Measurements from ENCODE around the gene FMO1. TPM values are rescaled to one million over a fixed set of nuclear protein-coding genes. Genes with fewer than 3 reads are reported as not detected.

The FMO1 gene
- total RNA-seq, 4 donors from 2014 or later = 0.94 to 9.5 (median 1.9) TPM

- ATAC-seq (ENCODE audit: low FRiP score) (peak; percentile 33), DNase-seq (ENCODE audit: low spot score) (no peak)
- no peak for TF ChIP-seq CTCF (IDR thresholded peaks at IDR 0.05)
These were observed 15.6 kb downstream of the FMO1 start for GRCh38 chr1:171263901-171264300.

DNA sequence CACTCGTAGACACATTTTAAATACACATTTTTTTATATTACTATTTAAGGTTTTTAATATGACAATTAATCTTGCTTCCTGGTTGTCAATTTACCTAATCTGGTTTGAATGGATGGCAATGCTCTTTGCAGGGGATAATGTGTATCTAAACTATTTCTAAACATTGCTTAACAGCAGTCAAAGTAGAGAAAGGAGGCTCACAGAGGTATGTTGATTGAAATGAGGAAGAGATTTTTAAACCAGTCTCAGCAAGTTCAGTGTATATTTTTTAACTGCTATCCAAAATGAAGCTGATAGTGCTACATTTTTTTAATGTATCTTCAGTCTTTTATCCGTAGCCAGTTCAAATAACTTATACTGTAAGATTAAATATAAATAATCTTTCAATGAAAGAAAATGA is 17.4 kb downstream of the FMO1 start:
- no peak for TF ChIP-seq CTCF (IDR thresholded peaks at IDR 0.05)
- DNase-seq (ENCODE audit: low spot score) (no peak), ATAC-seq (ENCODE audit: low FRiP score) (no peak)

GRCh38 chr1:171266930-171267329 is 18.6 kb downstream of the FMO1 start:
- DNase-seq (ENCODE audit: low spot score) (no peak), ATAC-seq (ENCODE audit: low FRiP score) (no peak)
- no peak for TF ChIP-seq CTCF (IDR thresholded peaks at IDR 0.05)

- ATAC-seq (ENCODE audit: low FRiP score) (no peak), DNase-seq (ENCODE audit: low spot score) (no peak)
- no peak for TF ChIP-seq CTCF (IDR thresholded peaks at IDR 0.05)
These were observed 19.1 kb downstream of the FMO1 start for GRCh38 chr1:171267391-171267790.

- no peak for ATAC-seq (ENCODE audit: low FRiP score)
- no peak for TF ChIP-seq CTCF (IDR thresholded peaks at IDR 0.05)
- no peak for DNase-seq (ENCODE audit: low spot score)
These were observed 22.5 kb downstream of the FMO1 start for GRCh38 chr1:171270806-171271205.

DNA sequence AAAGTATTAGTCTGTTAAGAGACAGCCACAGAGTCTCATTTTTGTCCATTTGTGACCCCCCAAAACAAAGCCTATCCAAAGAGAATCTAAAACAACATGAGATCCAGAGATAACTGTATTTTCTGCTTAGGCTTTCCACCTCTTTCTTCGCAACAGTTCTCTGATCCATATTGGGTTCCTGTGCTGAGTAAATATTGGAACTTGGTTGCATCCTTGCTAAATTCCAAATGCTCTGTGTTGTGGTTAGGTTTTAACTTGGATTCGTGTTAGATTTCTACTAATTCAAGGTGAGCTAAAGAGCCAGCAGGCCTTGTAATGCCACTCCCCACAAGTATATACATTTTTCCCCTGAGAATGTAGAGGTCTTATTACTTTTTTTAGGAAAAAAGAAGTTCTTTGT is 29.2 kb downstream of the FMO1 start:
- TF ChIP-seq CTCF (IDR thresholded peaks at IDR 0.05) = no peak
- ATAC-seq (ENCODE audit: low FRiP score) (no peak), DNase-seq (ENCODE audit: low spot score) (no peak)

- DNase-seq (ENCODE audit: low spot score) = no peak
- TF ChIP-seq CTCF (IDR thresholded peaks at IDR 0.05) = no peak
- no peak for ATAC-seq (ENCODE audit: low FRiP score)
These were observed 30.9 kb downstream of the FMO1 start for GRCh38 chr1:171279234-171279633.
